Erythroblast (primary cell): Measurements from ENCODE around the gene ARHGEF9.

ENCODE experiments used
- DNase-seq, 2 experiments: peaks; one replicate each; lab custom pipeline; 2025; lab: John Stamatoyannopoulos, UW
- GATA1 ChIP-seq: IDR thresholded peaks from 2 replicates; pipeline ENCODE4 v1.6.1; 2011; ENCODE audit warnings: low read depth, mild to moderate bottlenecking, control low read depth, low read length, moderate library complexity
- POLR2A ChIP-seq: IDR thresholded peaks from 2 replicates; pipeline ENCODE4 v1.6.1; 2011; ENCODE audit warnings: mild to moderate bottlenecking, low read length

Gene ARHGEF9

GRCh38 chrX:63755892-63756291, 29.1 kb downstream of the ARHGEF9 start:
- no peak for DNase-seq
- TF ChIP-seq POLR2A, result no peak
- TF ChIP-seq GATA1, result no peak

GRCh38 chrX:63754860-63755579, 30.0 kb downstream of the ARHGEF9 start:
- DNase-seq, result peak; percentile 91
- no peak for TF ChIP-seq GATA1
- peak; percentile 80 for TF ChIP-seq POLR2A

- DNase-seq, result peak; percentile 29 to 31
- TF ChIP-seq POLR2A (no peak), GATA1 (no peak)
Measured at GRCh38 chrX:63754136-63754859, 30.7 kb downstream of the ARHGEF9 start.

- no peak for DNase-seq
- TF ChIP-seq GATA1 (no peak), POLR2A (no peak)
Measured at GRCh38 chrX:63751481-63751880, 33.5 kb downstream of the ARHGEF9 start.

- TF ChIP-seq POLR2A, result no peak
- TF ChIP-seq GATA1, result no peak
- no peak for DNase-seq
Measured at GRCh38 chrX:63750811-63751210, 34.2 kb downstream of the ARHGEF9 start.

GRCh38 chrX:63747331-63747730, 37.7 kb downstream of the ARHGEF9 start:
- TF ChIP-seq POLR2A (no peak), GATA1 (no peak)
- DNase-seq, result no peak

GRCh38 chrX:63746715-63747114, 38.3 kb downstream of the ARHGEF9 start:
- no peak for DNase-seq

GRCh38 chrX:63746278-63746677, 38.7 kb downstream of the ARHGEF9 start:
- TF ChIP-seq GATA1 (no peak), POLR2A (no peak)
- DNase-seq, result no peak

More at GRCh38 chrX:63746715-63747114, 38.3 kb downstream of the ARHGEF9 start:
- TF ChIP-seq GATA1 (no peak), POLR2A (no peak)

- TF ChIP-seq POLR2A, result no peak
- no peak for TF ChIP-seq GATA1
- no peak for DNase-seq
Measured at GRCh38 chrX:63744850-63745394, 40.1 kb downstream of the ARHGEF9 start.

- TF ChIP-seq POLR2A (no peak), GATA1 (no peak)
- DNase-seq, result no peak
Measured at GRCh38 chrX:63743596-63743995, 41.4 kb downstream of the ARHGEF9 start.

- TF ChIP-seq GATA1 (no peak), POLR2A (no peak)
- DNase-seq, result no peak
Measured at GRCh38 chrX:63740382-63740781, 44.6 kb downstream of the ARHGEF9 start.

- no peak for TF ChIP-seq GATA1
- no peak for TF ChIP-seq POLR2A
- DNase-seq, result no peak
Measured at GRCh38 chrX:63739885-63740284, 45.1 kb downstream of the ARHGEF9 start.

- DNase-seq, result no peak
- TF ChIP-seq POLR2A (no peak), GATA1 (no peak)
Measured at GRCh38 chrX:63738696-63739095, 46.3 kb downstream of the ARHGEF9 start.

- no peak for DNase-seq
- TF ChIP-seq GATA1, result no peak
- no peak for TF ChIP-seq POLR2A
Measured at GRCh38 chrX:63737131-63737921, 47.7 kb downstream of the ARHGEF9 start.
